HG03442 (cell line): Measurements from ENCODE around the gene ITGAE.

Source experiments
- ATAC-seq: cut with Tn5 transposase; IDR thresholded peaks from one replicate; pipeline ENCODE4 v1.9.1; 2021; ENCODE audit warnings: mild to moderate bottlenecking, moderate library complexity; ENCODE audit not compliant: unreplicated experiment

Gene ITGAE

DNA sequence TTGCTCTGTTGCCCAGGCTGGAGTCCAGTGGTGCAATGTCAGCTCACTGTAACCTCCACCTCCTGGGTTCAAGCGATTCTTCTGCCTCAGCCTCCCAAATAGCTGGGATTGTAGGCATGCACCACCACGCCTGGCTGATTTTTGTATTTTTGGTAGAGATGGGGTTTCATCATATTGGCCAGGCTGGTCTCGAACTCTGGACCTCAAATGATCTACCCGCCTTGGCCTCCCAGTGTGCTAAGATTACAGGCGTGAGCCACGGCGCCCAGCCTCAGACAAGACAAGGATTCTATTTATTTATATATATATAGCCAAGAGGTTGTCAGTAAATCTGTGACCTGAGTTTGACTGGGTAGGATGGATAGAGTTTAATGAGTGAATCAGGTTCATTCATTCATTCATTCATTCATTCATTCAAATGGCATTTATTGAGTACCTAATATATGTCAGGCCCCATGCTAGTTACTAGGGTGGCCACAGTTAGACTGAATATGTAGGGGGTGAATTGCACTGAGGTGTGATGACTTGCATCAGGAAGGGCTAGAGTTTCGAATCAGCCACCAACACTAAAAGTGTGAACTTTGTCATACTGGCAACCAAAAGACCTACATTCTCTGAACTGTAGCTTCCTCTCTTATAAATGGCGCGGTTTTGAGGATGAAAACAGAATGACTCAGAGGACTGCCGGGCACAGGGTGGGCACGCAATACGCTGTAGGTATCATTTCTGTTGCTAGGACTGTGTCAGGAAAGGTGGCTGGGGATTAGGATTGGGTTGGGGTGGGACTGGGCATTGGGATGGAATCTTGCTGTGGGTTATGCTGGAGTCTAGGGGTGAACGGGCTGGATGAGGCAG is 37.8 kb downstream of the ITGAE start:
- no peak for ATAC-seq

DNA sequence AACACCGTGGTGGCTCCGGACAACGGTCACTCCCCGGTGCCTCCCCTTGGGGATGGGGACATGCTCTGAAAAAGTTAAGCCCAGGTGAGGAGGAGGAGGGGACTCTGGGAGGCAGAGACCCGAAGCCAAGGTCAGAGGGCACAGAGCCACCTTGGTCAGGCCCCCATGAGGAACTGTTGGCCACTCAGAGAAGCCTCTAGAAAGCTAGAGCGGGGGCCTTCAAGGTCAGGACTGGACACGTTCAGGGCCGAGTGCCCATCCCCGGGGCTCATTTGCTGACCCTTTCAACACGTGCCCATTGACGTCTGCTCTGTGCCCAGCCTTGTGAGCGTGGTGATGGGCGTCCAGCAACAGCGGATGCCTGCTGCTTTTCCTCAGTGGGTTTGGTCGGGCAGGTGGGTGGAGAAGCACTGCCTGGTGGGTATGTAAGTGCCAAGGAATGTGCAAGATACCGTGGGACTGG is 39.0 kb downstream of the ITGAE start:
- no peak for ATAC-seq

DNA sequence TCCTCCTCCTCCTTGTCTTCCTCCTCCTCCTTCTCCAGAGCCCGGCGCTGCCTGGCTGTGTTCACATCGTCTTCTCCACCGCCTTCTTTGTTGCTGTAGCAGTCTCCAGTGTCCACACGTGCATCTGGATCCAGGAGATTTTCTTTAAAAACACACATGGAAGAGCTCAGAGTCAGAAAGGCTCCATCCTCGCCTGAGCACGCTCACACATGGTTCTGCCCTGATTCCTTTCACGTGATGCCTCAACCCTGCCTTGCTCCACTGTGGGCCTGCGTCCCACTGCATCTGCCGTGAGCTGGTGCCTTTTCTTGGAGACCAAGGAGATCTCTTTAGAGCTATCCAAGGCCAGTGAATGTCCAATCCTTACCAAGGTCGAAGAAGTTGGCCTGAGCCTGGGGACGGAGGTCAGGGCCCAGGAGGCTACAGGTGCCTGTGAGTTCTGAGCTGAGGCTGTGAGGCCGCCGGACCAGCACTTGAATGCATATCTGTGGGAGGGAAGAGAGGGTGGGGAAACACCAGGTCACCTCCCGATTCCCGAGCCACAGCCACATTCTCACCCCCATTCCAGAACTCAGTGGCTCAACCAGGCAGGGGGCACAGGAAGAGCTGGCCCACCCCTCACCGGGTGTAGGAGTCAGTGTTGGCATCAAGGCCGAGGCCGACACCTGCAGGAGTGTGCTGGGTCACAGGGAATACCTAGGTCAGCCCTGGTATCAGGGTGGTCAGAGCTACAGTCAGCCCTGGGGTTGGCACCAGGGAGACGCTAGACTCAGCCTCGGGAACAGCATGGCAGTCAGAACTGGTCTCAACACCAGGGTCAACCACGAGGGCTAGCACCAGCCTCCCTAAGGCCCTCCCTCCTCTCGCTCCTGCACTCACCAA is 39.7 kb downstream of the ITGAE start:
- ATAC-seq: no peak

DNA sequence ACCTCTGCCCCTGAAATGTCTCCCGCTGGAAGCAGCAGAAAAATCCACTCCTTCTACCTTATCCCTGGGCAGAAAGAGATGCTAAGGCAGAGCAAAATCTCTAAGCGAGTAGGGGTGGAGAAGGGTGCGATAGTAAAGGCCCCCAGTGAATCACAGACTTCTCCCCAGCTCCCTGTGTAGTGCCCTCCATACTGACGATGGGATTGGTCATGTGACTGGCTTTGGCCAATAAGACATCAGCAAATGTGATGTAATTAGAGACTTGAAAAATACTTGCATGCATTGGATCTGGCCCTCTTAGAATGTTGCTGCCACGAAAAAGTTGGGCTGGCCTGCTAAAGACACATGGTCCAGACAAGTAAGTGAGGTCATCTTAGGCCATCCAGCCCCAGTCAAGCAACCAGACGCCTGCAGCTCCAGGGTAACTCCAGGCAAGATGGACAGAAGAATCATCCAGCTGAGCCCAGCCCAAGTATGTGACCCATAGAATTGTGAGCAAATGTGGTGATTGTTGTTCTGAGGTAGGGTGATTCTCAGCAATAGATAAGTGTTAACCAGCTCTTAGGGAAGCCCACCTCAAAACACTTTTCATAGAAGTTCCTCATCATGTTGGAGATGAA is 41.3 kb downstream of the ITGAE start:
- ATAC-seq: no peak

DNA sequence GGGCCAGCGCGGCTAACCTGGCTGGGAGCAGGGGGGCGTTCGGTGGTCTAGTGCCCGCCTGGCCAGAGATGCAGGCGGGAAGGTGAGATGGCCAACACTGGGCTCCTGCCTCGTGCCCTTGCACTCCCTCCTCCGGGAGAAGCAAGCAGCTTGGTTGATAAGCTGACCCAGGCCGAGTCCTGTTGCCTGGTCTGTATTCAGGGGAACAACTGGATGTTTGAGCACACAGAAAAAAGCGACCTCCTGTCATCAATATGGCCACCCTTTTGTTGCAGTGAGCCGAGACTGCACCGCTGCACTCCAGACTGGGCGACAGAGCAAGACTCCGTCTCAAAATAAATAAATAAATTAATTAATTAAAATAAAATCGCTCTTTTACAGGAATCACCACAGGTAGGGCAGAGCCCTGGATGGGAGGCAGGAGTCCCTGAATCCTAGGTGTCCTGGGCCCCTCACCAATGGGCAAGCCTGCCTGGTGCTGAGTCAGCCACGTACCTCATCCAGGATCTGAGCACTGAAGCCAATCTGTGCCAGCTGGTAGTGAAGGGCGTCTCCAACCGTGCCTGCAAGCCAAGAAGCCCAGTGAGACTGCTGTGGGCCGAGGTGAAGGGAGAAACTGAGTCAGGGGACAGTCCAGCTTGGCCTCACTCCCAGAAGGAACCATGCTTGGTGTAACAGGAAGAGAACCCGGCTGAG is 45.5 kb downstream of the ITGAE start:
- no peak for ATAC-seq

DNA sequence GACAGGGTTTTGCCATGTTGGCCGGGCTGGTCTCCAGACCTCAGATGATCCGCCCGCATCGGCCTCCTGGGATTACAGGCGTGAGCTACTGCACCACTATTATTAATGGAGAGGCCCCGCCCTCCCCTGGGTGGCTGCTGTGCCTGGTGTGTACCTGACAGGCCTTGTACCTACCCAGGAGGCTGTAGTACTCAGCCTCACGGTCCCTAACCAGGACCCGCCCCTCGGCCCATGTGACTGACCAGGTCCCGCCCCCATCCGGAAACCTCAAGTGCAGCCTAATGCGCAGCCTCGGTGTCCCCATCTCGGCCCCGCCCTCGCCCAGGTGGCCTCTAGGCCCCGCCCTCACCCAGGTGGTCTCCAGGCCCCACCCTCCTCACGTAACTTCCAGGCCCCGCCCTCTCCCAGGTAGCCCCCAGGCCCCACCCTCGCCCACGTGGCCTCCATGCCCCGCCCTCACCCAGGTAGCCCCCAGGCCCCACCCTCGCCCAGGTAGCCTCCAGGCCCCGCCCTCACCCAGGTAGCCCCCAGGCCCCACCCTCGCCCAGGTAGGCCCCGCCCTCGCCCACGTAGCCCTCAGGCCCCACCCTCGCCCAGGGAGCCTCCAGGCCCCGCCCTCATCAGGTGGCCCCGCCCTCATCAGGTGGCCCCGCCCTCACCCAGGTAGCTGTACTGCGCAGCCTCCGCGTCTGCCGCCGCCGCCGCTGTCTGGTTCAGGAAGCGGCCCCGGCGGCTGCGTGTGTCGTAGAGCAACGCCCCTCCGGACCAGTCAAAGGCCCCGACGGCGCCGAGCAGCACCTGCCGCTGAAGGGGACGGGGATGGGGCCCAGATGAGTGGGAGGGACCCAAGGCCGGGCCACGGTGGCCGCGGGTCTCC is 46.3 kb downstream of the ITGAE start:
- ATAC-seq: no peak

DNA sequence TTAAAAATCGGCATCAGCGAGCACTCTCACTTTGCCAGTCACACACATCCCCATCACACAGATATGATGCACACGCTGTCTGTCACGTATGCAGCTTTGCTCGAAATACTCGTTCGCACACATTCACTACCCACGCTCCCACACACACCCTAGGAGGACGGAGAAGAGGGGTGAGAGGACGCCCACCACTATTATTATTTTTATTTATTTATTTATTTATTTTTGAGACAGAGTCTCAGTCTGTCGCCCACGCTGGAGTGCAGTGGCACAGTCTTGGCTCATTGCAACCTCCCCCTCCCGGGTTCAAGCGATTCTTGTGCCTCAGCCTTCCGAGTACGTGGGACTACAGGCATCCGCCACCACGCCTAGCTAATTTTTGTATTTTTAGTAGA is 46.9 kb downstream of the ITGAE start:
- no peak for ATAC-seq

DNA sequence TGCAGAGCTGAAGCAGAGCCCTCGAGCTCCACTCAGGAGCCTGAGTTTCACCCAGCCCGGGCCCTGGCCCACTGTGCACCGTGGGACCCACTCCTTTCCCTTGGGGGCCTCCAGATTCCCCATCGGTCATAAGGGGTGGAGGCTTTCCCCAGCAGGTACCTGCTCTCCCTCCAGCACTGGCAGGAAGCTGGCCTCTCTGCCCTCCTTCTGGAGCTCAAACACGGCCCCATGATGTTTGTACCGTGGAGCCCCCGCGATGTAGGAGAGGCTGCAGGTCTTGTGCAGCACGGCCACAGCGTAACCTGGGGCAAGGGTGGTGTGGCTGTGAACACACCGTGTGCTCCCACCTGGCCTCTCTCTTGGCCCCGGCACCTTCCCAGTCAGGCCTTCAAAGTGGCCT is 47.4 kb downstream of the ITGAE start:
- ATAC-seq: no peak

DNA sequence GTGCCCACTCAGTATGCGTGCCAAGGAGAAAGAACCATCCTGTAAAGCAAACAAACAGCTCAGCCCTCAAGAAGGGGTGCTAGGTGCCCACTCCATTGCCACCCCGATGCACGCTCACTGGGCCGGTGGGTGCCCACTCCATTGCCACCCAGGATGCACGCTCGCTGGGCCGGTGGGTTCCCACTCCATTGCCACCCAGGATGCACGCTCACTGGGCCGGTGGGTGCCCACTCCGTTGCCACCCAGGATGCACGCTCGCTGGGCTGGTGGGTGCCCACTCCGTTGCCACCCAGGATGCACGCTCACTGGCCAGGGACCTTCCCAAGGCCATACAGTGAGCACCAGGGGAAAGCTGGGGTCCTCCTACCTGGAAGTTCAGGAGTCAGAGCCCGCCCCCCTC is 49.2 kb downstream of the ITGAE start:
- ATAC-seq: no peak

DNA sequence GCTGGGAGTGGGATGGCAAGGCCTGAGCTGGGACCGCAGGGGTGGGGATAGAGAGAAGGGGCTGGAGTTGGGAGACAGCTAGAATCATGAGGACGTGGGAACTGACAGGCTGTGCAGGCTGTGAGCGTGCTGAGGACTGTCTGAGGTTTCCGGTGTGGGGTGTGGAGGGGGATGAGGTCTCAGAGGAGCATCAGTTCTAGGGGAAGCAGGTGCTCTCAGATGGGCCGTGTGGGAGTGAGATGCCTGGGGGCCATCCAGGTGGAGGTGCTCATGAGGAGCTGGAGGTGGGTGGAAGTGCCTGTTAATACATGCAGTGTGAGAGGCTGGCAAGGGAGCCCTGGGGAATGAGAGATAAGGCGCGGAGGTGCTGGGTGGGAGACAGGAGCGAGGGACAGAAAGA is 50.1 kb downstream of the ITGAE start:
- ATAC-seq: no peak

DNA sequence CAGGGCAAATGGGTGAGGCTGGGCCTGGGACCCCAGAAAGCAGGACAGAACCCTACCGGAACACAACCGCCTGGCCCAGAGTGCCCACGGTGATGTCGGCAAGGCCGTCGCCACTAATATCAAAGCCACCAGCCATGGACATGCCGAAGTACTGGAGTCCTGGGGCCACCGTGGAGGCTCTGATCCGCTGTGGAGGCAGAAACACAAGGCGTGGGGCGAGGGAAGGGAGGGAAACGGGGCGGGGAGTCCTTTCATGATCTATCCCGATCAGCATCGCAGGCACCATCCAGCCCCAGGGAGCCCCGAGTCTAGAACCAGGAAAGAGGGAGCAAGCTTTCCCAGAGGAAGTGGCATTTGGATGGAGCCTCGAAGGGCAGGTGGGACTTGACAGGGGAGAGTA is 50.7 kb downstream of the ITGAE start:
- ATAC-seq: no peak

DNA sequence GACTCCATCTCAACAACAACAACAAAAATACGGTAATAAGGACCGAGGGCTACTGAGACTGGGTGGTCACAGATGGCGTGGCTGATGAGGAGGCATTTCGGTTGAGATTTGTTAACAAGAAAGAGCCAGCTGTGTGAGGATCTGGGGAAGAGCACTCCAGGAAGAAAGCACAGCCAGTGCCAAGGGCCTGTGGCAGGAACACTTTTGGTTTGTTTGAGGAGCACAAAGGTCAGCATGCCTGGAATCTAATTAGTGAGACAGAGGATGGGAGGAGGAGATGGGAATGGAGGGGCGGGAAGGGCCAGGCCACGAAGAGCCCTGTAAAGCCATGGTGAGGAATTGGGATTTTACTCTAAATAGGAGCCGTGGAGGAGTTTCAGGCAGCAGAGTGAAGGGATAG is 52.4 kb downstream of the ITGAE start:
- no peak for ATAC-seq

DNA sequence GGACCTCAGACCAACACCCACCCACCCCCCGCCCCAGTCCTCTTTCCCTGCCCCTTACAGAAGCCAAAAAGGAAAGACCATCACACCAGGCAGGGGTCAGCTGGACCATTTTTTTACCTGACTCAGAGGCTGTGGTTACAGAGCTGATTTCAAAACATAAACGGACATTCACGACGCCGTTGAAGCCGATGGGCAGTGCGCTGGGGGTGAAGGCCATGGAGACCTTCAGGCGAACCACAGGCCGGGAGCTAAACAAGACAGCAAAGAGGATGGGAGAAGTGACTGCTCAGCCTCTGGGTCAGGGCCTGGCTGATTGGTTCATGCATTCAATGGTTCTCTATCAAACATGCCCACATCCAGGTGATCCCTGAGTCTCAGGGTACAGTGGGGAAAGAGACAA is 53.2 kb downstream of the ITGAE start:
- no peak for ATAC-seq

DNA sequence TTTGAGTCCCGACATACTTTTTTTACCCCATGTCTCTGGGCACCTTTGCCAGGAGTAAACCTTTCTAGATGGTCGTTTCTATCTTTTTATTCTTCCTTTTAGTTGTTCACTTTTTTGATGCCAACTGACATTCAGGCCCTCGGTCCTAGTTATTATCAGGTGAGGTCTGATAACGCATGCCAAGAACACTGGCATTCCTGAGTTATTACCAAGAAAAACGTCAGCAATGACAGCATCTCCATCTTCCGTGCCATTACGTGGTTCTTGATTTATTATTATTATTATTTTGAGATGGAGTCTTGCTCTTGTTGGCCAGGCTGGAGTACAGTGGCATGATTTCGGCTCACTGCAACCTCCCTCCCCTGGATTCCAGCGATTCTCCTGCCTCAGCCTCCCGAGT is 55.9 kb downstream of the ITGAE start:
- no peak for ATAC-seq

DNA sequence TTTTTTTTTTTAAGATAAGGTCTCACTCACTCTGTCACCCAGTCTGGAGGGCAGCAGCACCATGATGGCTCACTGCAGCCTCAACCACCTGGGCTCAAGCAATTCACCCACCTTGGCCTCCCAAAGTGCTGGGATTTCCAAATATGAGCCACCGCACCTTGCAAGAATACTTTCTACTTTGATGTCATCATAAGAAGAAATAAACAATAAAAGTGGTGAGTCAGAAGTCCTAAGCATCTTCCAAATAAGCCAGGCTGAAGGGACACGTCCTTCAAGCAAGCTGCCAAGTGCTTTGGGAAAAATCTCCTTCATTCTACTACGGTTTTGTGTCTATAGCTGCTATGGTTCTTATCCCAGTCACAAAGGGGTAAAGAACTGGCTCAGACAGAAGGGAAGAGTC is 57.0 kb downstream of the ITGAE start:
- ATAC-seq: no peak

DNA sequence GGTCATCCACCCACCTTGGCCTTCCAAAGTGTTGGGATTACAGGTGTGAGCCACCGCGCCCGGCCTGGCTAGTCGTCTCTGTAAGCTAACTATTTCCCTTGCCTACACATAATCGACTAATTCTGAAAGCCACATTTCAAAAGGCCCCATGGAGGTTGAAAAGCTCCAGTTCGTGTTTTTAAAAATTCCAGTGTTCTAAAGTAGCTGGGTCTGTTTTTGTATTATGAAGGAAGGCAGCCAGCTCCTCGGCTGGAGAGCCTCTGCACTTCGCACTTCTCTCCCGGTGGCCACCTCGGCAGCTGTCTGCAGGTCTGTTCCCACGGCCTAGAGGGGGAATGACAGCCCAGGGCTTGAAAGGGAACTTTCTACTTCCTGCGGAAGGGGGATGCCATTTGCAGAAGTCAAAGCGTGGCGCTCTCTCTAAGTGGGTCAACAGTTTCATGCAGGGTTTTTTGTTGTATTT is 60.3 kb downstream of the ITGAE start:
- no peak for ATAC-seq

DNA sequence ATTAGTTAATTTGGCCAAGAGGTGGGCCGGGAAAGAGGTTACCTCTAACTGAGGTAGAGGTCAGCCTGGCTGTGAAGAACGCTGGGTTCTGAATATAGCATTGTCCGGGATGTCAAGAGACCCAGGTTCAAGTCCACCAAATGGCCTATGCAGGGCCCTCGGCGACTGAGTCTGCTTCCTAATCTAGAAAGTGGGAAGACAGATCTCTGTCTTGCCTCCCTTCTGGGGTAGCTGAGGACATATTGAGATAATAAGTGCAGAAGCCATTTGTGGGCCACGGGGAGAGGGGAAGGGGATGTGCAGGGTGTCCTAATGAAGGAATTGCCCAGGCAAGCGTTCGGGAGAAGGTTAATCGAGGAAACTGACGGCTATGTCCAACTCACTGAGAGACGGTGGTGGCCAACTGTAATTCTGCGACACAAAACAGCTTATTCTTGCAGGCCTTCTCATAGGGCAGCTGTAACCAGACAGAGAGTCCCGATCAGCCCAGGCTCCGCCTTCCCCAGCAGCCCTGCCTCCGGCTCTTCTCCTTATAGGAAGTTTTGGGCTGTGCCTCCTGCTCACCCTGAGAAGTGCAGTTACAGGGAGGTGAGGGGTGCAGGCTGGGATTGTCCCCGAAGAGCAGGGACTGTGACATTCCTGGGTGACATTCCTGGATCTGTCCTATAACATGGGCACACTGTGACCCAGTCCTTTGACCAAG is 61.4 kb downstream of the ITGAE start:
- ATAC-seq: no peak

DNA sequence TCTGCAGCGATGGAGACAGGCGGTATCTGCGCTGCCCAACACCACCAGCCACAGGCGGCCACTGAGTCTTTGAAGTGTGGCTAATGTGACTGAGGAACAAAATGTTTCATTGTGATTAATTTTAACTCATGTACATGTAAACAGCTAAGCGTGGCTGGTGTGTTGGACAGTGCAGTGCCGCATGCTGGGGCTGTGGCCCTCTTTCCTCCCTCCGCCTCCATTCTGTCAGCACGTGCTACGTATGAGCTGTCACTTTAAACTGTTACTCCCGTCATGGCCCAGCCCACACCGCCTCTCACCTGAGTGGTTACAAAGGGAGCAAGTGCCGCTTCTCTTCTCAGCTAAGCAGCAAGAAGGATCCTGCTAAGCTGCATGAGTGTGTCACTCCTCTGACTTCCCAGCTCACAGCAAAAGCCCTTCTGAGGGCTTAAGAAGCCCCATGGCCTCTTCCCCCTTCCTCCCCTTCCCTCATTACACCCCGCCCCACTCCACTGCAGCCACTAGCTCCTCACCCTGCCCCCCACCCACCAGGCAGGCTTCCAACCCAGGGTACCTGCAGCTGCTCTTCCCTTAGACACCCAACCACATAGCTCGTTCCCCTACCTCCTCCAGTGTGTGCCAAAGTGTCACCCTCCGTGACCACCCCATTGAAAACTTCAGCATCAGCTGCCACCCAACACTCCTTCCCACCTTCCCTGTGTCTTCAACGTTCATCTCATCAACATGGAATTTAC is 62.3 kb downstream of the ITGAE start:
- no peak for ATAC-seq

DNA sequence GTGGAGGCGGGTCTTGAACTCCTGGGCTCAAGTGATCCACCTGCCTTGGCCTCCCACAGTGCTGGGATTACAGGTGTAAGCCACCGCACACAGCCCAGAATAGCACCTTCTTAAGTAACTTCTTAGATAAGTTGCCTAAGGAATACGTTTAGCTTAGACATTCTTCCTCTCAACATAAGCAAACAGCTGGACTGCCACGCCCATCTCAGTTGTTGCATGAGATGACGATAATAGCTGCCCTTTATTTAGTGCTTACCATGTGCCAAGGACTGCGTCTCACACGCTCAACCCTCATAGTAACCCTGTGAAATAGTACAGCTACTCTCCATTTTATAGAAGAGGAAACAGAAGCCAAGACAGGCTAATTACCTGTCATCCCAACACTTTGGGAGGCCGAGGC is 65.5 kb downstream of the ITGAE start:
- ATAC-seq: no peak
